ENCODE results near the gene ZNF385B.

ZNF385B gene

GRCh38 chr2:179726461-179727180, 134.8 kb downstream of the ZNF385B start:
- in situ Hi-C loops (cut with MboI; ENCODE audit: low pct_unique_long_range_greater_than_20kb, low sequenced_read_pairs, unreplicated experiment) = loop anchor here (25.0 kb wide), 1 partner anchor 314 kb away; no protein-coding TSS in a partner anchor
- TF ChIP-seq, protein P1, sequence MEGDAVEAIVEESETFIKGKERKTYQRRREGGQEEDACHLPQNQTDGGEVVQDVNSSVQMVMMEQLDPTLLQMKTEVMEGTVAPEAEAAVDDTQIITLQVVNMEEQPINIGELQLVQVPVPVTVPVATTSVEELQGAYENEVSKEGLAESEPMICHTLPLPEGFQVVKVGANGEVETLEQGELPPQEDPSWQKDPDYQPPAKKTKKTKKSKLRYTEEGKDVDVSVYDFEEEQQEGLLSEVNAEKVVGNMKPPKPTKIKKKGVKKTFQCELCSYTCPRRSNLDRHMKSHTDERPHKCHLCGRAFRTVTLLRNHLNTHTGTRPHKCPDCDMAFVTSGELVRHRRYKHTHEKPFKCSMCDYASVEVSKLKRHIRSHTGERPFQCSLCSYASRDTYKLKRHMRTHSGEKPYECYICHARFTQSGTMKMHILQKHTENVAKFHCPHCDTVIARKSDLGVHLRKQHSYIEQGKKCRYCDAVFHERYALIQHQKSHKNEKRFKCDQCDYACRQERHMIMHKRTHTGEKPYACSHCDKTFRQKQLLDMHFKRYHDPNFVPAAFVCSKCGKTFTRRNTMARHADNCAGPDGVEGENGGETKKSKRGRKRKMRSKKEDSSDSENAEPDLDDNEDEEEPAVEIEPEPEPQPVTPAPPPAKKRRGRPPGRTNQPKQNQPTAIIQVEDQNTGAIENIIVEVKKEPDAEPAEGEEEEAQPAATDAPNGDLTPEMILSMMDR (IDR thresholded peaks at IDR 0.05; ENCODE audit: extremely low read depth, insufficient read depth, missing control alignments) = no peak
- no peak for DNase-seq (ENCODE audit: low spot score)

GRCh38 chr2:179724403-179724802, 137.0 kb downstream of the ZNF385B start:
- TF ChIP-seq, protein P1 (IDR thresholded peaks at IDR 0.05; ENCODE audit: extremely low read depth, insufficient read depth, missing control alignments) = no peak
- in situ Hi-C loops (cut with MboI; ENCODE audit: low pct_unique_long_range_greater_than_20kb, low sequenced_read_pairs, unreplicated experiment) = no loop called here
- no peak for DNase-seq (ENCODE audit: low spot score)

DNA sequence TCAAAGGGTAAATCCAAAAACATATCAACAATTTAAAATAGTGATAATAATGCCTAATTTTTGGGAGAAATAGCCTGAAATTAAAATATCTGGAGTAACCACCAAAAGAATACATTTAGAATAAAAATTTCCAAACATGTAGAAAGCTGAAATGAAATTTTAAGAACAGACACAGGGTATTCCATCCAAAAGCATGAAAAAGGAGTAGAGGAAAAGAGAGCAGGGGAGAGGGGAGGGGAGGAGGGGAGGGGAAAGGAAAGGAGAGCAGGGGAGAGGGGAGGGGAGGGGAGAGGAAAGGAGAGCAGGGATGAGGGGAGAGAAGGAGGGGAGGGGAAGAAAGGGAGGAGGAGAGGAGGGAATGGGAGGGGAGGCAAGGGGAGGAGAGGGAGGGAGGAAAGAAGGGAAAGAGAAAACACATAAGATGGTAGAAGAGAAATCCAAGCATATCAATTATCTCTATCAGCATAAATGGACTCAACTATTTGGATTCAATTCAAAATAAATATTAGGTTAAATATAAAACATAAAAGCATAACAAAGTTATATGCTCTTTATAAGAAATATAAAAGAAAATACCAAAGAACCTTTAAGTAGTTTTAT, 141.1 kb downstream of the ZNF385B start:
- no peak for DNase-seq (ENCODE audit: low spot score)
- in situ Hi-C loops (cut with MboI; ENCODE audit: low pct_unique_long_range_greater_than_20kb, low sequenced_read_pairs, unreplicated experiment) = no loop called here
- TF ChIP-seq, protein P1 (IDR thresholded peaks at IDR 0.05; ENCODE audit: extremely low read depth, insufficient read depth, missing control alignments) = no peak

GRCh38 chr2:179715871-179716270, 145.5 kb downstream of the ZNF385B start:
- TF ChIP-seq, protein P1 (IDR thresholded peaks at IDR 0.05; ENCODE audit: extremely low read depth, insufficient read depth, missing control alignments) = no peak
- DNase-seq (ENCODE audit: low spot score) = no peak
- in situ Hi-C loops (cut with MboI; ENCODE audit: low pct_unique_long_range_greater_than_20kb, low sequenced_read_pairs, unreplicated experiment) = no loop called here

DNA sequence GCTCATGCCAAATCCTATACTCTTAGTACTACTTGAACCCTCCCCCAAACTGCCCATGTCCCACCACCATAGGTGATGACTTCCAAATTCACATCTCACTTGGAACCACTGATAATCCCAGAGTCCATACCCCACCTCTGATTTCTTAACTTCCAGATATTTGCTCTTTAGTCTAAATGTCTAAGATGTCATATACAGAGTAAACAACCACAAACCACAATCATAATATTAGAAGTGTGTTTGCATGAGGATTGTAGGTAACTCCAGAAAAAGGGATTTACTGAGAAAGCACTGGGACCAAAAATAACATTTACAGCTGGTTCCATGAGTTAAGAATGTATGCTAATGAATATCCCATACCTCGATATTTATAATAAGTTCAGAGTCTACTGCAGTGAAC, 146.2 kb downstream of the ZNF385B start:
- DNase-seq (ENCODE audit: low spot score) = no peak
- in situ Hi-C loops (cut with MboI; ENCODE audit: low pct_unique_long_range_greater_than_20kb, low sequenced_read_pairs, unreplicated experiment) = no loop called here
- TF ChIP-seq, protein P1 (IDR thresholded peaks at IDR 0.05; ENCODE audit: extremely low read depth, insufficient read depth, missing control alignments) = no peak

DNA sequence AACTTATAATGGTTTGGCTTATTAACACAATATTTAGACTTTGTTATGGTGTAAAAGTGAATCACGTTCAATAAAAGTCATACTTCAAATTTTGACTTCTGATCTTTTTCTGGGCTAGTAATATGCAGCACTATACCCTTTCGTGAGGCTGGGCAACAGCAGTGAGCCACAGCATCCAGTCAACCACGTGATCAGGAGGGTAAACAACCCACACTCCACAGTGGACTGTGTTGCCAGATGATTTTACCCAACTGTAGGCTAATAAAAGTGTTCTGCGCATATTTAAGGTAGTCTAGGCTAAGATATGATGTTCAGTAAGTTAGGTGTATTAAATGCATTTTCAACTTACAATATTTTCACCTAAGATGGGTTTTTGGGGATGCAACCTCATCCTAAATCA, 148.6 kb downstream of the ZNF385B start:
- no peak for DNase-seq (ENCODE audit: low spot score)
- TF ChIP-seq, protein P1 (IDR thresholded peaks at IDR 0.05; ENCODE audit: extremely low read depth, insufficient read depth, missing control alignments) = no peak
- in situ Hi-C loops (cut with MboI; ENCODE audit: low pct_unique_long_range_greater_than_20kb, low sequenced_read_pairs, unreplicated experiment) = no loop called here
